ENCODE results near the gene SLC9B2. TPM values are rescaled to one million over a fixed set of nuclear protein-coding genes. Genes with fewer than 3 reads are reported as not detected.

SLC9B2 gene
- total RNA-seq, 1 experiment from 2014 or later: 22.1 TPM

GRCh38 chr4:103032574-103032973, 44.0 kb downstream of the SLC9B2 start:
- no peak overlapping the region for H3K4me3 ChIP-seq (ENCODE audit: low read depth, low read length)
- Mint-ChIP-seq H3K27ac (ENCODE audit: unreplicated experiment) (no peak overlapping the region), H3K4me3 (ENCODE audit: unreplicated experiment) (no peak overlapping the region), H3K4me1 (ENCODE audit: low read depth, unreplicated experiment) (no peaks in the 10 kb centered on the region), H3K9me3 (ENCODE audit: unreplicated experiment) (no peaks in the 10 kb centered on the region), H3K36me3 (ENCODE audit: insufficient read depth, unreplicated experiment) (no peaks in the 10 kb centered on the region), H3K27me3 (ENCODE audit: insufficient read depth, unreplicated experiment) (no peaks in the 10 kb centered on the region)
- H3K27me3 ChIP-seq (replicated peaks; ENCODE audit: control insufficient read depth, insufficient read depth, low read length): no peaks in the 10 kb centered on the region
- intact Hi-C loops (cut with micrococcal nuclease; ENCODE audit: unreplicated experiment): loop anchor here (1.0 kb wide), 2 partner anchors 59 to 409 kb away; no protein-coding TSS in a partner anchor
- H3K36me3 ChIP-seq (ENCODE audit: control insufficient read depth, insufficient read depth, low read length): no peaks in the 10 kb centered on the region
- peak; percentile 47 to 69 for TF ChIP-seq CTCF (IDR thresholded peaks at IDR 0.05; ENCODE audit: insufficient read depth in 1 of 2, low read depth in 1 of 2, low read length in 1 of 2, severe bottlenecking in 1 of 2, unreplicated experiment in 1 of 2)
- no TSS peak for BruUV-seq (replicated peaks)
- ChIA-PET CTCF (interaction anchor here (0.8 to 1.2 kb wide), 3 partner anchors 14 to 412 kb away, joined by 3 to 8 read pairs (median 5); no protein-coding TSS in a partner anchor), POLR2A (interaction anchor here (0.6 kb wide), 2 partner anchors 18 to 40 kb away, joined by 3 to 13 read pairs; no protein-coding TSS in a partner anchor)
- H3K9me3 ChIP-seq: no peaks in the 10 kb centered on the region
- H3K4me1 ChIP-seq: no peaks in the 10 kb centered on the region
- DNase-seq: peak; percentile 59 to 64

- Histone ChIP-seq H3K9me3 (no peaks in the 10 kb centered on the region), H3K36me3 (ENCODE audit: control insufficient read depth, insufficient read depth, low read length) (no peaks in the 10 kb centered on the region), H3K27me3 (replicated peaks; ENCODE audit: control insufficient read depth, insufficient read depth, low read length) (no peaks in the 10 kb centered on the region), H3K4me1 (no peaks in the 10 kb centered on the region), H3K4me3 (ENCODE audit: low read depth, low read length) (no peak overlapping the region)
- BruUV-seq (replicated peaks): no TSS peak
- H3K27me3 Mint-ChIP-seq (ENCODE audit: insufficient read depth, unreplicated experiment): no peaks in the 10 kb centered on the region
- TF ChIP-seq CTCF (IDR thresholded peaks at IDR 0.05; ENCODE audit: insufficient read depth in 1 of 2, low read depth in 1 of 2, low read length in 1 of 2, severe bottlenecking in 1 of 2, unreplicated experiment in 1 of 2): no peak
- H3K36me3 Mint-ChIP-seq (ENCODE audit: insufficient read depth, unreplicated experiment): no peaks in the 10 kb centered on the region
- DNase-seq: no peak
- no peaks in the 10 kb centered on the region for H3K9me3 Mint-ChIP-seq (ENCODE audit: unreplicated experiment)
- CTCF ChIA-PET: no interaction called here
- no peaks in the 10 kb centered on the region for H3K4me1 Mint-ChIP-seq (ENCODE audit: low read depth, unreplicated experiment)
- no peak overlapping the region for H3K27ac Mint-ChIP-seq (ENCODE audit: unreplicated experiment)
- intact Hi-C loops (cut with micrococcal nuclease; ENCODE audit: unreplicated experiment): no loop called here
- no peak overlapping the region for H3K4me3 Mint-ChIP-seq (ENCODE audit: unreplicated experiment)
- POLR2A ChIA-PET: no interaction called here
Measured at GRCh38 chr4:103030791-103031190, 45.8 kb downstream of the SLC9B2 start.

- Mint-ChIP-seq H3K4me1 (ENCODE audit: low read depth, unreplicated experiment) (no peaks in the 10 kb centered on the region), H3K9me3 (ENCODE audit: unreplicated experiment) (no peaks in the 10 kb centered on the region), H3K36me3 (ENCODE audit: insufficient read depth, unreplicated experiment) (no peaks in the 10 kb centered on the region), H3K27ac (ENCODE audit: unreplicated experiment) (no peak overlapping the region), H3K27me3 (ENCODE audit: insufficient read depth, unreplicated experiment) (no peaks in the 10 kb centered on the region), H3K4me3 (ENCODE audit: unreplicated experiment) (no peak overlapping the region)
- H3K27me3 ChIP-seq (replicated peaks; ENCODE audit: control insufficient read depth, insufficient read depth, low read length): no peaks in the 10 kb centered on the region
- no peak overlapping the region for H3K4me3 ChIP-seq (ENCODE audit: low read depth, low read length)
- no peaks in the 10 kb centered on the region for H3K4me1 ChIP-seq
- BruUV-seq (replicated peaks): no TSS peak
- H3K36me3 ChIP-seq (ENCODE audit: control insufficient read depth, insufficient read depth, low read length): no peaks in the 10 kb centered on the region
- H3K9me3 ChIP-seq: no peaks in the 10 kb centered on the region
- intact Hi-C loops (cut with micrococcal nuclease; ENCODE audit: unreplicated experiment): no loop called here
- ChIA-PET CTCF (no interaction called here), POLR2A (no interaction called here)
- no peak for TF ChIP-seq CTCF (IDR thresholded peaks at IDR 0.05; ENCODE audit: insufficient read depth in 1 of 2, low read depth in 1 of 2, low read length in 1 of 2, severe bottlenecking in 1 of 2, unreplicated experiment in 1 of 2)
- DNase-seq: no peak
Measured at GRCh38 chr4:103029300-103029699, 47.3 kb downstream of the SLC9B2 start.

All from Caco-2 (cell line).